GM21390 (cell line): Measurements from ENCODE around the gene SLC25A41.

Source experiments
- ATAC-seq: cut with Tn5 transposase; IDR thresholded peaks from one replicate; pipeline ENCODE4 v1.9.1; 2021; ENCODE audit not compliant: unreplicated experiment

The SLC25A41 gene

GRCh38 chr19:6376512-6377190, 56.9 kb downstream of the SLC25A41 start:
- no peak for ATAC-seq
